Measurements from ENCODE around the gene ZNF624.
"Not testable (repeated sequence)": the region's sequence is repeated elsewhere in the genome, so short reads cannot be mapped to it uniquely, and the experiment has no call there.

The ZNF624 gene

GRCh38 chr17:16653367-16654041, at the start of gene ZNF624:
ZNF624 (minus strand) TSS chr17:16653850.
- peak; percentile 86 to 89 for DNase-seq

DNA sequence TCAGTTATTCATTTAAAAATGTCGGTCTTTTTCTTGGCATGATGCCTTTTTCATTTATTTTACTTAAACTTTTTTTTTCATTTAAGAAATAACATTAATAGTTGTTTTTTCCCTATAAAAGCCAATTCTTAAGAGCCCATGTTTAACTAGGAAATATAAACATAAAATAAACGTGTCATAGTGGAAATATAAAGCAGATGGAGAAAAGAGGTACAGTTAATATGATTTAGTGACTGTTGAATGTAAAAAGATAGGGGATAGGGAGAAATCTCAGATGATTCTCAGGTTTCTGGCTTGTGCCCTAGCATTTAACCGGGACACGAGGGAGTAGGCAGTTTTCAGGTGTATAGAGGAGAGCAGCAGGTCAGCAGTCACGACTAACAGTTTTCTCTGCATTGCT, 44.0 kb upstream of the ZNF624 start:
- not testable (repeated sequence) for DNase-seq

- DNase-seq, result peak in 1 of 2 donors; percentile 9
These were observed 36.8 kb upstream of the ZNF624 start for GRCh38 chr17:16690447-16690846.

DNA sequence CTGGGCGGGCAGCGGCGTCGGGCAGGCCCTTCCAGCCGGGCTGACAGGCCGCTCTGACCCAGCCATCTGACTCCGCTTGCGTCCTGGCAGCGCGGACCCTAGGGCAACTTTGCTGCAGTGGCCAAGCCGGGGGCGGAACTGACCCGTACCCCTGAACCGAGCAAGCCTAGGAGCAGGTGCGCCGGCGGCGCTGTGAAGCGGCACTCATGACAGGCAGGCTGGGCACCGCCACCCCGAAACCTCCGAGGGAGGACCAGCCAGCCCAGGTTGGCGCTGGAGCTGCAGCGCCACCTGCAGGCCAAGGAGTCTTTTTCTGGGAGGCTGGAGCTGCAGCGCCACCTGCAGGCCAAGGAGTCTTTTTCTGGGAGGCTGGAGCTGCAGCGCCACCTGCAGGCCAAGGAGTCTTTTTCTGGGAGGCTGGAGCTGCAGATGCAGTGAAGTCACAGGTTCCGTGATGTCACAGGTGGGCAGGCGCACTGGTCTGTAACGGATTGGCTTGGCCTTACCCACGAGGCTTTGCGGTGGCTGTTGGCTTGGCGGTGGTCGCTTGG, 36.2 kb upstream of the ZNF624 start, which contains the start of gene CCDC144A:
TSS of gene CCDC144A (plus strand) at position 511 of the 551 bp plus-strand sequence. CDS start 160 bp downstream, outside the sequence.
- DNase-seq, result peak; percentile 35 to 76

DNA sequence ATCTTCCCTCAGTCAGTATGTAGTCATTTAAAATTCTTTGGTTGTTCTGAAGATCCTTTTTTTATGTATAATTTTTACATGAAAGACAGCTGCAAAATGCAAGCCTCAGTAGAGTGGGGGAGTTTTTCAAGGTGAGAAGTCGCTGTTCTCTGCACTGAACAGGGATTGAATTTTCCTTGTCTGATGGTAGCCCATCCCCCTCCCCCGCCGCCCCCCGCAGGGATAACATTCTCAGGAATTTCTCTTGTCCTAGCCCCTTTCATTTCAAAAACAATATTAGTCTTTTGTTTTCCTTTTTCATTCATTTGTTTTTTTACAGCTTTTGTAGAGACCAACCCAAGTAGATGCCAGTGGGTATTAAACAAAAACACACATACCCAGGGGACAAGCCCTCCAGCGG, 33.5 kb upstream of the ZNF624 start:
- not testable (repeated sequence) for DNase-seq

- DNase-seq, result not testable (repeated sequence)
These were observed 32.4 kb upstream of the ZNF624 start for GRCh38 chr17:16686019-16686418.

DNA sequence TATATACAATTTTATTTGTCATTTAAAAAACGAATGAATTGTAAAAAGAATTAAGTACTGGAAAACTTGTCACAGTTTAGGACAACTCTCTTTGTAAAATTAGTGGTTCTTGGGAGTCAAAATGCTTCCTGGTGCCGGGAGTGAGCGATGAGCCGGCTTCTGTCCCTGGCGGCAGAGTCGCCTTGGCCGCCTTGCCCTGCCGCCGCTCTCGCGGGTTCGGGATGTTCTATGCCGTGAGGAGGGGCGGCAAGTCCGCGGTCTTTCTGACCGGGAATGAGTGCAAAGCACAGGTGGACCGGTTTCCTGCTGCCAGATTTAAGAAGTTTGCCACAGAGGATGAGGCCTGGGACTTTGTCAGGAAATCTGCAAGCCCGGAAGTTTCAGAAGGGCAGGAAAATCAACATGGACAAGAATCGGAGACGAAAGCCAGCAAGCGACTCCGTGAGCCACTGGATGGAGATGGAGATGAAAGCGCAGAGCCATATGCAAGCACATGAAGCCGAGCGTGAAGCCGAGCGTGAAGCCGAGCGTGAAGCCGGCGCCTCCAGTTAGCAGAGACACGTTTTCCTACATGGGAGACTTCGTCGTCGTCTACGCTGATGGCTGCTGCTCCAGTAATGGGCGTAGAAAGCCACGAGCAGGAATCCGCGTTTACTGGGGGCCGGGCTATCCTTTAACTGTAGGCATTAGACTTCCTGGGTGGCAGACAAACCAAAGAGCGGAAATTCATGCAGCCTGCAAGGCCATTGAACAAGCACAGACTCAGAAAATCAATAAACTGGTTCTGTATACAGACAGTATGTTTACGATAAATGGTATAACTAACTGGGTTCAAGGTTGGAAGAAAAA, 29.9 kb upstream of the ZNF624 start:
- not testable (repeated sequence) for DNase-seq

DNA sequence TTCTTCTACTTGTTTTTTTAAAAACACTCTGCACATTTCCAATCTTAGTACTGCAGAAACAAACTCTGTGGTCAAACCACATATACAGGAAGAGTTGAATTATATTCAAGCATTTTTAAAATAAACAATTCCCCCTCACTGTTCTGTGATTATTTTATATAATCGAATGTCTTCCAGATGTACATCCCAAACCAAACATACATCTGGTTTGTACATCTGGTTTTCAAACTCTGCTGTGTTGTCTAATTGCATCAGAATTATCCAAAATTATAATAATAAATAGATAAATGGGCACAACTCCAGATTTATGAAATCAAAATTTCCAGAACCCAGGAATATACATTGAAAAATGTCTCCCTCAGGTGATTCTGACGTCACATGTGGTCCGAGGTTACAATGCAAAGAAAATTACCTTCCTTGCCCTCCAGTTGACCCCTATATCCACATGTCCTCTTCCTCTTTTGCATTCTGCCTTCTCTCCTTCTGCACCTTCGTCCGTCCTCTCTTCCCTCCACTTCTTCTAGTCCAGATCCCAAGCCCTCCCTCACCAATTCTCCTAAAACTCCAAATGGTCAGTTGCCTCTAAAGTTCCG, 23.1 kb upstream of the ZNF624 start:
- no peak for DNase-seq

DNA sequence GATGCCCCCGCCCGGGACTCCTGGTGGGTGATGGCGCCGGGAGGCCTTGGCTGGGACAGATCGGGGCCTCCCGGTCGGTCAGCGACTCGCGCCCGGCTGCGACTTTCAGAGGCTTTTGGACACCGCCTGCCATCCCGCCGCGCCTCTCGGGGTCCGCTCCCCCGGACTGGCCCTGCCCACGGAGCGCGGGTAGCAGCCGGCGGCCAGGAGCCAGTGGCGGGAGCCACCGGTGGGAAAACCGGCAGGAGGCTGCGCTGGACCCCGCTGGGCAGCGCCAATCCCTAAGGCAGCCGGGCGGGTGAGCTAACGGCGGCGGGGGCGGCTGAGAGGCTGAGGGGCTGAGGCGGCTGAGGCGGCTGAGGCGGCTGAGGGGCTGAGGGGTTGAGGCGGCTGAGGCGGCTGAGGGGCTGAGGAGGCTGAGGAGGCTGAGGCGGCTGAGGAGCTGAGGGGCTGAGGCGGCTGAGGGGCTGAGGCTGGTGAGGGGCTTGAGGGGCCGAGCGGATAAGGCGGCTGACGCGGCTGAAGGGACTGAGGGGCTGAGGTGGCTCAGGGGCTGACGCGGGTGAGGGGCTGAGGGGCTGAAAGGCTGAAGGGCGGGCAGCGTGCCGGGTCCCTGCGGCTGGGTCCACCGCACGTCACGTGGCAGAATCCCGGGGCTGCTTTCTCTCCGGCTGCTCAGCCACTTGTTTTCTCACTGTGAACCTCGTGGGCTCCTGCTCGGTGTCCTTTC, 13.4 kb upstream of the ZNF624 start:
- not testable (repeated sequence) for DNase-seq

GRCh38 chr17:16666553-16666906, 12.9 kb upstream of the ZNF624 start:
- not testable (repeated sequence) for DNase-seq

- no peak for DNase-seq
These were observed 9.3 kb upstream of the ZNF624 start for GRCh38 chr17:16662936-16663335.

- DNase-seq, result no peak
These were observed 7.6 kb upstream of the ZNF624 start for GRCh38 chr17:16661217-16661616.

- DNase-seq, result peak in 1 of 2 donors; percentile 4
These were observed 743 bp downstream of the ZNF624 start for GRCh38 chr17:16652847-16653366.

- DNase-seq, result no peak
These were observed 1.4 kb downstream of the ZNF624 start for GRCh38 chr17:16652252-16652651.

GRCh38 chr17:16649585-16649984, 4.1 kb downstream of the ZNF624 start:
- no peak for DNase-seq

GRCh38 chr17:16639438-16639837, 14.2 kb downstream of the ZNF624 start:
- no peak for DNase-seq

GRCh38 chr17:16623282-16623681, 30.4 kb downstream of the ZNF624 start:
- no peak for DNase-seq

DNA sequence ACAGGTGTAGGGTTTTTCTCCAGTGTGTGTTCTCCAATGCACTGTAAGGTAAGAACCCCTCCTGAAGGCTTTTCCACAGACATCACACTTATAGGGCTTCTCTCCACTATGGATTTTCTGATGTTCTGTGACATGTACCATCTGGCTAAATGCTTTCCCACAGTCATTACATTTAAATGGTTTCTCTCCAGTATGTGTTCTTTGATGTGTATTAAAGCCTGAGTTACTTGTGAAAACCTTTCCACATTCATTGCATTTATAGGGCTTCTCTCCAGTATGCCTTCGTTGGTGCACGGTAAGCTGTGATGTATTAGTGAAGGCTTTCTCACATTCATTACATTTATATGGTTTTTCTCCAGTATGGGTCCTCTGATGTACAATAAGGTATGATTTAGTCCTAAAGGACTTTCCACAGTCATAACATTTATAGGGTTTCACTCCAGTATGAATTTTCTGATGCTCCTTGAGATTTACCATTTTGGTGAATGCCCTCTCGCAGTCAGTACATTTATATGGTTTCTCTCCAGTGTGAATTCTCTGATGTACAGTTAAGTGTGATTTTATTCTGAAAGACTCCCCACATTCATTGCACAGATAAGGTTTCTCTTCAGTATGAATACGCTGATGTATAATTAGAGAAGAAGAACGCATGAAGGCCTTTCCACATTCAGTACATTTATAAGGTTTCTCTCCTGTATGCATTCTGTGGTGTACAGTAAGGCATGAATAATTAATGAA, 30.9 kb downstream of the ZNF624 start:
- DNase-seq, result no peak

DNA sequence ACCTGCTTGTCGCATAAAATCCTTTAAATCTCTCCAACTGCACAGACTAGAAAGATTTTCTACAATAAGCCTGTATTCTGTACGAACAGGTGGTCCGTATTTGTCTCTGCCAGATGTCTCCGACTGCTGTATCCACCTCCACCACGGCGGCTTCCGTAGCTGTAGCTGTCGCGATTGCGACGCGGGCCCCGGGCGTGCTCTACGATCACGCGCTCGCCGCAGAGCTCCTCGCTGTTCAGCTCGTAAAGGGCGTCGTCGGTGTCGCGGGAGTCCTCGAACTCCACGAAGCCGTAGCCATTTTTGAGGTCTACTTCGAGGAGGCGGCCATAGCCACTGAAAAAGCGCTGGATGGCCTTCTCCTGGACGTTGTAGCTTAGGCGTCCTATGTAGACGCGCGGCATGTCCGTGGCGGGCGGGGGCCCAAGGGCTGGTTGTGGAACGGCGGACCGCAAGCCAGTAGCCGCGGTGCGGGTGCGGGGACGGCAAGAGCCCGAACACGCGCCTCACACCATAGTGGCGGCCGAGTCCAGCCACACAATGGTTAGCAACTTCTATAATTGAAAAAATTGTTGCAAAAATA, 36.1 kb downstream of the ZNF624 start:
- no peak for DNase-seq

GRCh38 chr17:16599537-16599936, 54.1 kb downstream of the ZNF624 start:
- DNase-seq, result no peak

Measured in activated CD4-positive, alpha-beta T cell treated with anti-CD3 and anti-CD28 coated beads for 4 hours (primary cell).